Right lobe of liver (tissue), 4 donors: ENCODE measurements around the gene THG1L.

Experiments used
- POLR2A ChIP-seq: fragments of 450-650 bp; IDR thresholded peaks from one replicate; pipeline ENCODE4 v1.6.1; 2017; ENCODE audit warnings: antibody characterized with exemption, mild to moderate bottlenecking
- TF ChIP-seq, protein P1 (sequence below), 4 donors: fragments of 200-600 bp in 3 of 4; fragments of 450-650 bp in 1 of 4; IDR thresholded peaks; one replicate each; pipeline versions ENCODE4 v1.5.1 to v1.8.0; 2016 to 2022; ENCODE audit warnings: antibody characterized with exemption in 4 of 4, mild to moderate bottlenecking in 2 of 4
- donor health status: DM: no; HTN: no; CAD: no.
- donor health status: DM: no; HTN: no; CAD: no.
- donor health status: DM: no; HTN: yes; CAD: no.

GRCh38 chr5:157721159-157721558 is 10.1 kb upstream of the THG1L start:
- TF ChIP-seq, protein P1, sequence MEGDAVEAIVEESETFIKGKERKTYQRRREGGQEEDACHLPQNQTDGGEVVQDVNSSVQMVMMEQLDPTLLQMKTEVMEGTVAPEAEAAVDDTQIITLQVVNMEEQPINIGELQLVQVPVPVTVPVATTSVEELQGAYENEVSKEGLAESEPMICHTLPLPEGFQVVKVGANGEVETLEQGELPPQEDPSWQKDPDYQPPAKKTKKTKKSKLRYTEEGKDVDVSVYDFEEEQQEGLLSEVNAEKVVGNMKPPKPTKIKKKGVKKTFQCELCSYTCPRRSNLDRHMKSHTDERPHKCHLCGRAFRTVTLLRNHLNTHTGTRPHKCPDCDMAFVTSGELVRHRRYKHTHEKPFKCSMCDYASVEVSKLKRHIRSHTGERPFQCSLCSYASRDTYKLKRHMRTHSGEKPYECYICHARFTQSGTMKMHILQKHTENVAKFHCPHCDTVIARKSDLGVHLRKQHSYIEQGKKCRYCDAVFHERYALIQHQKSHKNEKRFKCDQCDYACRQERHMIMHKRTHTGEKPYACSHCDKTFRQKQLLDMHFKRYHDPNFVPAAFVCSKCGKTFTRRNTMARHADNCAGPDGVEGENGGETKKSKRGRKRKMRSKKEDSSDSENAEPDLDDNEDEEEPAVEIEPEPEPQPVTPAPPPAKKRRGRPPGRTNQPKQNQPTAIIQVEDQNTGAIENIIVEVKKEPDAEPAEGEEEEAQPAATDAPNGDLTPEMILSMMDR (IDR thresholded peaks at IDR 0.05): no peak
- TF ChIP-seq POLR2A: no peak
